HG03439 (cell line): Measurements from ENCODE around the gene SPNS2.

Experiments used
- ATAC-seq: cut with Tn5 transposase; IDR thresholded peaks from one replicate; pipeline ENCODE4 v1.9.1; 2021; ENCODE audit warnings: mild to moderate bottlenecking, moderate library complexity; ENCODE audit not compliant: unreplicated experiment

Gene SPNS2

DNA sequence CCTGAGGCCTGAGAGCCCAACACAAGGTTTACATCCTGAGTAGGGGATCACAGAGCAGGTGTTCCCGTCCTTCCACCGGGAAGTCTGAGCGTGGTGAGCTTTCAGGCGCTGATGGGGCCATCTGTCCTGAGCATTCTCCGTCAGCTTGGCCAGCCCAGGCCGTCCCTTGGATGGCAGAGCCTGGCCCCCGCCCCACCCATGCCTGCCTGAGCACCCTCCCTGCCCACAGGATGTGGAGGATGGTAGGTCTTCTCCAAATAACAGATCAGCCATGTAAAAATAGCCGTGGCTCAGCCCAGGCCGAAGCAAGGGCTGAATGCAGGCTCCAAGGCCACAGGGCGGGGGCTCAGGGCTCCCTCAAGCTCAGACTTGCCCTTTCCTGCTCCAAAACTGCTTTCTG lies 20.2 kb downstream of the SPNS2 start:
- no peak for ATAC-seq

DNA sequence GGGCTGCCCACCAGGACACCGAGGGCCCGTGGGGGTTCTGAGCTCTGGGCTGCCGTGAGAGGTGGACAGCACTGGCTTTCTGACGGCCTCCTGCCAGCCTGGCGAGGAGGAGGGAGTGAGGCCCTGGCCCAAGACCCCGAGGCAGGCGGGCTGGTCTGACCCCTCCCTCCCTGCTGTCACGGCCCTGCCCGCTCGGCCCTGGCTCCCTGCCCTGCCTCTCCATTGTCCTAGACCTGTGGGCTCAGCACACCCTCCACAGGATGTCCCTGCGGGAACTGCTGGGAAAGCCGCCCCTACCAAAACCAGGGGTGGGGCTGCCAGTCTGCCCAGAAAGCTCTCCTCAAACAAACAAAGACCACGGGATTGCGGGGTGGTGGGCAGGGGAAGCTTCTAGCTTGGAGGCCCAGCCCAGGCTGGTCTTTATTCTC lies 20.7 kb downstream of the SPNS2 start:
- ATAC-seq = no peak

DNA sequence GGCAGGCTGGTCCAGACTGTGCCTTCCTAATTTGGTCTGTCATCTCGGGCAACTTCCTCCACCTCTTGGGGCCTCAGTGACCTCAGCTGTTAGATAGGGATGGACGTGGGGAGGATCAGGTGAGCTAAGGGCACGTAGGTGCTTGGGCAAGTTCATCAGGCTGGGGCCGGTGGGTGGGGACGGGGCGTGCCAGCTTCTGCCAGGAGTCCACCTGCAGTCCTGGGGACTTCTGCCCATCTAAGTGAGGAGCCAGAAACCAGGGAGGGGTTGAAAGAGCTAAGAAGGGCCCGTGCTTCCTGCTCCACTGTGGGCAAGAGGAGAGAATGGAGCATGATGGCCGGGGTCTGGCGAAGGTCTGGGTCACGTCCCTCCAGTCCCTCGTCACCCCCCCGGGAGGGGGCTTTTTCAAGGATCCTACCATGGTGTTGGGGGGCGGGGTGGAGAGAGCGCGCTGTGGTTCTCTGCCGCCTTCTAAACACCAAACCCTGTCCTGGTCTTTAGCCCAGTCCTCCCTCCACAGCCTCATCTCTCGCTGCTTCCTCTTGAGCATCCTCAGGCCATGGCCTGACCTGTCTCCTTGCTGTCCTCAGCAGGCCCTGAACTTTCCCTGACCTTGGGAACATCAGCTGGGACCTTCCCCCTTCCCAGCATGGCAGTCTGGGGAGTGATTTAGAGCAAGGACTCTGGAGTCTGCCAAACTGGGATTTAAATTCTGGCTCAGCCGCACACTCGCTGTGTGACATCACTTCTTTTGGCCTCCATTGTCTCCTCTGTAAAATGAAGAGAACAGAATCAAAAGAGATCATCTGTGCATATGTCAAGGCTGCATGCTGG lies 21.6 kb downstream of the SPNS2 start:
- ATAC-seq = no peak

- ATAC-seq = no peak
Observed at GRCh38 chr17:4520894-4521600, 22.4 kb downstream of the SPNS2 start.

DNA sequence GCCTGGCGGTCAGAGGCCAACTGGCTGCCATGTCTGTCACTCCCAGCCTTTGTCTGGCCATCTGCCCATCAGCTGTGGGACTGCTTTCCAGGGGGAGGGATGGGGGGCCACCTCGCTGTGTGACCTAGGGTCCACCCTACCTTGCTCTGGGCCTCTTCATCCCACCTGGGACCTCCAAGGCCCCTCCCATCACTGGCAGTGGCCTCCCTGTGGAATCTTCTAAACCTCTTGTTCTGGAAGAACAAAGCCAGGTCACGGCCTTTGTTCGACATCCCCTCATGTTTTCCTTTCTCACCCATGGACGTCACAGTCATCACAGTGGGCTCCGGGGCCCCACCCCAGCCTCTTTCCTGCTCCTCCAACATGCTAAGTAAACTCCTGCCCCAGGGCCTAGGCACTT lies 24.0 kb downstream of the SPNS2 start:
- ATAC-seq = no peak

GRCh38 chr17:4523946-4524345 lies 25.3 kb downstream of the SPNS2 start:
- no peak for ATAC-seq

GRCh38 chr17:4525691-4526397 lies 27.2 kb downstream of the SPNS2 start:
- no peak for ATAC-seq

DNA sequence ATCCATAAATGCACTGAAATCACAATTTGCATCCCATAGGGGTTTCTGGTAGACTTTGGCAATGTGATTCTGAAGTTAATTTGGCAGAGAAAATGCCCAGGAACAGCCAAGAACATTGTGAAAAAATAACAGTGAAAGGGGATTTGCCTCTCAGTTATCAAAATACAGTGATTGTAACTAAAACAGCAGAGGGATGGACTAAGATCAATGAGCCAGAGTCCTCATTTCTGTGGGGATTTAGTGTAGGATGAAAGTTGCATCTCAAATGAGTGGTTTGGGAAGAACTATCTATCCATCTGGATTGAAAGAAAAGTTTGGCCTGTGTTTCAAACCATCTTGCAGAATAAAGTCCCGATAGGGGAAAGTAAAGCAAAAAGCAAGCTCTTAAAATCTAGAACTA lies 28.5 kb downstream of the SPNS2 start:
- no peak for ATAC-seq

- ATAC-seq = no peak
Observed at GRCh38 chr17:4527566-4528125, 29.0 kb downstream of the SPNS2 start.

- no peak for ATAC-seq
Observed at GRCh38 chr17:4529533-4530152, 31.0 kb downstream of the SPNS2 start.

DNA sequence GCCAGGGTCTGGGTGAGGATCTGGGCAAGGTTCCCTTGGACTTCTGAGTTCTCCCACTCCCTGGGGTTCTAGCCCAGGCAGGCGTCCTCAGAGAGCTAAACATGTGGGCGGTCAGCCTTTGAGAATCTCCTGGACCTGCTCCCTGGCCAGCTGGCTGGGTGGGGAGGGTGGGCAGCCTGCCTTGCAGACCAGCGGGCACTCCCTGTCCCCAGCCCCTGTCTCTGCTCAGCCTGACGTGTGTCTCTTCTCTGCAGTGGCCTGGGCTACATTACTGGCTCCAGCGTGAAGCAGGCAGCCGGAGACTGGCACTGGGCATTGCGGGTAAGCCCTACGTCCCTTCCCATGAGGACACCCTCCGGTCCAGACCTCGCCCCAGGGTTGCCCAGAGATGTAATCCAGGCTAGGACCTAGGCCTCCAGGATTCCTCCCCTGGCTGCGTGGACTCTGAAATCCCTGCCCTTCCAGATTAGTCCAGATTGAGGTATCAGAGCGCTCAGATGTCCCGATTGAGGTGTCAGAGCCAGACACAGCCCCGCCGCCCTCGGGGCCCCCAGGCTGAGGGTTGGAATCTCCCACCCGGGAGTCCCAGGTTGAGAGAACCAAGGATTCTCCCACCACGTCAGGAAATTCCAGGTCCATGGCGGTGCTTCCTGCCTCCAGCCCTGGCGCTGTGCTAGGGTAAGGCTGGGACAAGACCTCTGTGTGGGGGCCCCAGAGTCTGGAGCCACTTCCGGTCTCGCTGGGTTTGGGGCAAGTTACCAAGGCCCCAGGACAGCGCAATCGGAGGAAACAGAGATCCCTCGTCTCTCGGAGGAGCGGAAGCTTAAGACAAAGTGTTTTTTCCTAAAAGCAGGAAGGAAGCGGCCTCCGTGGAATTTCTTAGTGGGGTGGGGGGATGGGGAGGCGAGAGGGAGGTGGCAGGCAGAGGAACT lies 32.4 kb downstream of the SPNS2 start:
- ATAC-seq = no peak

DNA sequence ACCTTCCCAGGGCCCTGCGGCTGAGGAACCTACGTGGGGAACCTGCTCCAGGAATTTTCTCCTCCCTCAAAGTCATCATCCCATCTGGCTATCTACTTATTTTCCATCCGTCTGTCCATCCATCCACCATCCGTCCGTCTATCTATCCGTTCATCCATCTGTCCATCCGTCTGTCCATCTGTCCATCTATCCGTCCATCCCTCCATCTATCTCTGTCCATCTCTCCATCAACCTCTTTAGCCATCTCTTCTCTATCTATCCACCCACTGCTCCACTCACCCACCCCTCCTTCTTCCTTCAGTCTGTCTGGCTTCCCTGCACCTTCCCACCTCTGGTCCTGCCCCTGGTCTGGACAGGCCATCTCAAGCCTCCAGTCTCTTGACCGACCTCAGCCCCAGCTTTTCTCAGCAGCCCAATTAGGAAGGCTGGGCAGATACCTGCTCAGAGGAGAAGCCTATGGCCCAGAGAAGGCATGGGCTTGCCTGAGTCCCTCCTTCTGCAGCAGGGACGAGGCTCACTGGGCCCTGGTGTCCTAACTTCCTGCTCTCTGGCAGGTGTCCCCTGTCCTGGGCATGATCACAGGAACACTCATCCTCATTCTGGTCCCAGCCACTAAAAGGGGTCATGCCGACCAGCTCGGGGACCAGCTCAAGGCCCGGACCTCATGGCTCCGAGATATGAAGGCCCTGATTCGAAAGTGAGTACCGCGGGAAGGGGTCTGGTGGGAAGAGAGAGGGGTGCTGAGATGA lies 33.5 kb downstream of the SPNS2 start:
- ATAC-seq = no peak

DNA sequence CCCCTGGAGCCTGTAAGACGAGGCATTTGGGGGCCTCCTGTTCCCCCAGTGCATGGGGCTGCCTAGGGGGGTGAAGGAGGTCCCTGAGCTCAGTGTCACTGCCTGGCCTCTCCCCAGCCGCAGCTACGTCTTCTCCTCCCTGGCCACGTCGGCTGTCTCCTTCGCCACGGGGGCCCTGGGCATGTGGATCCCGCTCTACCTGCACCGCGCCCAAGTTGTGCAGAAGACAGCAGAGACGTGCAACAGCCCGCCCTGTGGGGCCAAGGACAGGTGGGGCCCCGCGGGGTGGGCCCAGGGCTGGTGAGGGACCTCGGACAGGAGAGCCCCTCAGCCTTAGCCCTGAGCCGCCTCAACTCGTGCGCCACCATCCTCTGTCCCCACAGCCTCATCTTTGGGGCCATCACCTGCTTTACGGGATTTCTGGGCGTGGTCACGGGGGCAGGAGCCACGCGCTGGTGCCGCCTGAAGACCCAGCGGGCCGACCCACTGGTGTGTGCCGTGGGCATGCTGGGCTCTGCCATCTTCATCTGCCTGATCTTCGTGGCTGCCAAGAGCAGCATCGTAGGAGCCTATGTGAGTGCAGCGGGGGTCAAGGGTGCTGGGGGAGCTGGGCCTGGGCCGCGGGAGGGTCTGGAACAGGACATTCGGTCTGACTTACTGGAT lies 34.3 kb downstream of the SPNS2 start:
- ATAC-seq = no peak

- no peak for ATAC-seq
Observed at GRCh38 chr17:4533523-4534504, 35.1 kb downstream of the SPNS2 start.

- no peak for ATAC-seq
Observed at GRCh38 chr17:4534515-4534914, 35.8 kb downstream of the SPNS2 start.

GRCh38 chr17:4534928-4535666 lies 36.4 kb downstream of the SPNS2 start:
- no peak for ATAC-seq
